Astrocyte (in vitro differentiated cells and primary cell): Measurements from ENCODE around the gene STUM. TPM values are rescaled to one million over a fixed set of nuclear protein-coding genes. Genes with fewer than 3 reads are reported as not detected.
A peak's percentile ranks its signal among the peaks of the same experiment; 100 is the strongest.

Experiments
- DNase-seq: peaks from one replicate; pipeline ENCODE4 v3.0.0-alpha.2; 2010; ENCODE audit warnings: low read depth
- FAIRE-seq: peaks from 2 replicates; lab custom pipeline; 2011; peaks lifted over from hg19 to GRCh38; lab: Jason Lieb, UNC
- H2AFZ ChIP-seq: 2 replicates; pipeline ENCODE4 v1.6.0; 2012; ENCODE audit warnings: low read depth, low read length, inconsistent platforms
- H3K27ac ChIP-seq: 2 replicates; pipeline ENCODE4 v1.5.1; 2011; ENCODE audit warnings: low read depth, low read length, inconsistent platforms
- H3K27me3 ChIP-seq: 2 replicates; pipeline ENCODE4 v1.6.0; 2011; ENCODE audit warnings: low read length, inconsistent platforms; ENCODE audit not compliant: insufficient read depth
- H3K36me3 ChIP-seq: 2 replicates; pipeline ENCODE4 v1.5.1; 2011; ENCODE audit warnings: low read length, inconsistent platforms; ENCODE audit not compliant: insufficient read depth
- H3K4me1 ChIP-seq: 2 replicates; pipeline ENCODE4 v1.5.1; 2011; ENCODE audit warnings: low read length, inconsistent platforms; ENCODE audit not compliant: insufficient read depth
- H3K4me2 ChIP-seq: 2 replicates; pipeline ENCODE4 v1.6.0; 2012; ENCODE audit warnings: low read length, inconsistent platforms
- H3K4me3 ChIP-seq: 2 replicates; pipeline ENCODE4 v1.5.1; 2011; ENCODE audit warnings: low read depth, mild to moderate bottlenecking, low read length, inconsistent platforms; ENCODE audit not compliant: insufficient read depth
- H3K79me2 ChIP-seq: 2 replicates; pipeline ENCODE4 v1.6.0; 2012; ENCODE audit warnings: mild to moderate bottlenecking, low read length, inconsistent platforms; ENCODE audit not compliant: insufficient read depth
- H3K9ac ChIP-seq: 2 replicates; pipeline ENCODE4 v1.6.0; 2012; ENCODE audit warnings: mild to moderate bottlenecking, low read length, inconsistent platforms
- H3K9me3 ChIP-seq: 2 replicates; pipeline ENCODE4 v1.5.1; 2012; ENCODE audit warnings: low read depth, mild to moderate bottlenecking, low read length, inconsistent platforms; ENCODE audit not compliant: insufficient read depth
- H4K20me1 ChIP-seq: 2 replicates; pipeline ENCODE4 v1.6.0; 2012; ENCODE audit warnings: low read length, inconsistent platforms; ENCODE audit not compliant: insufficient read depth
- H3K27ac Mint-ChIP-seq: one replicate; pipeline ENCODE4 v1.8.0; 2021; ENCODE audit warnings: mild to moderate bottlenecking, mixed read lengths; ENCODE audit not compliant: unreplicated experiment
- H3K27me3 Mint-ChIP-seq: one replicate; pipeline ENCODE4 v1.8.0; 2021; ENCODE audit warnings: low read depth, mixed read lengths; ENCODE audit not compliant: unreplicated experiment
- H3K36me3 Mint-ChIP-seq: one replicate; pipeline ENCODE4 v1.8.0; 2021; ENCODE audit warnings: low read depth, mixed read lengths; ENCODE audit not compliant: unreplicated experiment
- H3K4me1 Mint-ChIP-seq: one replicate; pipeline ENCODE4 v1.8.0; 2021; ENCODE audit warnings: low read depth, mixed read lengths; ENCODE audit not compliant: unreplicated experiment
- H3K4me3 Mint-ChIP-seq: one replicate; pipeline ENCODE4 v1.8.0; 2021; ENCODE audit warnings: mild to moderate bottlenecking, moderate library complexity, mixed read lengths; ENCODE audit not compliant: unreplicated experiment
- H3K9me3 Mint-ChIP-seq: one replicate; pipeline ENCODE4 v1.8.0; 2021; ENCODE audit warnings: mild to moderate bottlenecking, mixed read lengths; ENCODE audit not compliant: unreplicated experiment
- CTCF ChIP-seq: IDR thresholded peaks from 2 replicates; pipeline ENCODE4 v1.5.1; 2011; ENCODE audit warnings: low read depth, mild to moderate bottlenecking, inconsistent platforms, low read length, moderate library complexity; ENCODE audit not compliant: insufficient read depth
- EZH2 ChIP-seq: IDR thresholded peaks from 2 replicates; pipeline ENCODE4 v1.6.1; 2012; ENCODE audit warnings: mild to moderate bottlenecking, low read length, inconsistent platforms; ENCODE audit not compliant: insufficient read depth
- total RNA-seq: library from RNA; stranded (reverse); gene quantifications from 2 replicates; pipeline ENCODE4 v1.2.1, GENCODE V29; 2021

Gene STUM
- total RNA-seq, 1 donor from 2014 or later = not detected

GRCh38 chr1:226632169-226632879, 83.8 kb downstream of the STUM start:
- Histone ChIP-seq H3K27me3 (peaks cover 1% of the 10 kb centered on the region), H3K4me2 (no peak overlapping the region), H3K4me1 (no peaks in the 10 kb centered on the region), H4K20me1 (no peaks in the 10 kb centered on the region), H3K9me3 (no peaks in the 10 kb centered on the region), H2AFZ (no peak overlapping the region), H3K79me2 (no peaks in the 10 kb centered on the region), H3K9ac (no peak overlapping the region), H3K4me3 (no peak overlapping the region), H3K27ac (no peak overlapping the region), H3K36me3 (no peaks in the 10 kb centered on the region)
- FAIRE-seq (no peak), DNase-seq (no peak)
- Mint-ChIP-seq H3K36me3 (peaks cover 5% of the 10 kb centered on the region), H3K27ac (no peak overlapping the region), H3K4me3 (no peak overlapping the region), H3K9me3 (no peaks in the 10 kb centered on the region), H3K27me3 (peaks cover 26% of the 10 kb centered on the region), H3K4me1 (peaks cover 3% of the 10 kb centered on the region)
- TF ChIP-seq EZH2 (no peak), CTCF (no peak)

- FAIRE-seq (no peak), DNase-seq (no peak)
- no peak overlapping the region for H3K9ac ChIP-seq
- Mint-ChIP-seq H3K36me3 (peaks cover 5% of the 10 kb centered on the region), H3K4me1 (peaks cover 3% of the 10 kb centered on the region), H3K27me3 (peaks cover 20% of the 10 kb centered on the region), H3K4me3 (no peak overlapping the region), H3K27ac (no peak overlapping the region), H3K9me3 (no peaks in the 10 kb centered on the region)
- no peak overlapping the region for H2AFZ ChIP-seq
- H3K9me3 ChIP-seq = no peaks in the 10 kb centered on the region
- H4K20me1 ChIP-seq = no peaks in the 10 kb centered on the region
- TF ChIP-seq EZH2 = no peak
- H3K4me1 ChIP-seq = no peaks in the 10 kb centered on the region
- H3K4me3 ChIP-seq = no peak overlapping the region
- H3K27me3 ChIP-seq = no peaks in the 10 kb centered on the region
- H3K27ac ChIP-seq = no peak overlapping the region
- no peak overlapping the region for H3K4me2 ChIP-seq
- no peaks in the 10 kb centered on the region for H3K36me3 ChIP-seq
- H3K79me2 ChIP-seq = no peaks in the 10 kb centered on the region
These were observed 84.4 kb downstream of the STUM start for GRCh38 chr1:226632922-226633351.

GRCh38 chr1:226633541-226634165, 85.1 kb downstream of the STUM start:
- no peaks in the 10 kb centered on the region for H3K9me3 ChIP-seq
- Mint-ChIP-seq H3K36me3 (peaks cover 5% of the 10 kb centered on the region), H3K4me1 (peaks cover 3% of the 10 kb centered on the region), H3K27ac (no peak overlapping the region), H3K9me3 (no peaks in the 10 kb centered on the region), H3K4me3 (no peak overlapping the region), H3K27me3 (peaks cover 19% of the 10 kb centered on the region)
- H3K27ac ChIP-seq = no peak overlapping the region
- no peak for TF ChIP-seq EZH2
- no peak for TF ChIP-seq CTCF
- no peak overlapping the region for H2AFZ ChIP-seq
- H4K20me1 ChIP-seq = no peaks in the 10 kb centered on the region
- FAIRE-seq = no peak
- no peaks in the 10 kb centered on the region for H3K79me2 ChIP-seq
- no peak overlapping the region for H3K4me3 ChIP-seq
- no peaks in the 10 kb centered on the region for H3K4me1 ChIP-seq
- no peak for DNase-seq
- H3K9ac ChIP-seq = peak overlapping the region; percentile 17
- H3K36me3 ChIP-seq = no peaks in the 10 kb centered on the region
- H3K4me2 ChIP-seq = no peak overlapping the region
- no peaks in the 10 kb centered on the region for H3K27me3 ChIP-seq
